ENCODE measurements around the gene BTG3. TPM values are rescaled to one million over a fixed set of nuclear protein-coding genes. Genes with fewer than 3 reads are reported as not detected.

BTG3 gene
- total and polyA plus RNA-seq, 9 donors = 16.7 to 181 (median 24.5) TPM

GRCh38 chr21:17575076-17575475 is 37.6 kb downstream of the BTG3 start:
- intact Hi-C loops (cut with DNase I) = loop anchor here in 1 of 4 donors (10.0 kb wide), 1 partner anchor 180 kb away; no protein-coding TSS in a partner anchor
- H3K4me1 ChIP-seq (ENCODE audit: insufficient read depth) = no peaks in the 10 kb centered on the region
- no peak overlapping the region for H3K27ac ChIP-seq
- H3K4me3 ChIP-seq = no peak overlapping the region
- no peak for DNase-seq
- no peaks in the 10 kb centered on the region for H3K27me3 ChIP-seq
- no peaks in the 10 kb centered on the region for H3K9me3 ChIP-seq
- WGBS, 3 donors = 88 to 94% (median 94%) methylated on average over 5 of the region's 5 CpGs
- H3K36me3 ChIP-seq = no peaks in the 10 kb centered on the region
- TF ChIP-seq CTCF (IDR thresholded peaks at IDR 0.05) (no peak), POLR2A (IDR thresholded peaks at IDR 0.05) (no peak), EP300 (IDR thresholded peaks at IDR 0.05) (no peak)

- 77 to 93% (median 93%) methylated on average over 6 of the region's 6 CpGs for whole genome bisulfite sequencing, 3 donors
- intact Hi-C loops (cut with DNase I) = loop anchor here in 1 of 4 donors (10.0 kb wide), 1 partner anchor 178 kb away; no protein-coding TSS in a partner anchor
- TF ChIP-seq EP300 (IDR thresholded peaks at IDR 0.05) (no peak), CTCF (IDR thresholded peaks at IDR 0.05) (no peak), POLR2A (IDR thresholded peaks at IDR 0.05) (no peak)
Measured at GRCh38 chr21:17572431-17572830, 40.3 kb downstream of the BTG3 start.

GRCh38 chr21:17570786-17571185 is 41.9 kb downstream of the BTG3 start:
- Histone ChIP-seq H3K27me3 (no peaks in the 10 kb centered on the region), H3K9me3 (no peaks in the 10 kb centered on the region), H3K4me3 (no peak overlapping the region), H3K27ac (no peak overlapping the region), H3K36me3 (no peaks in the 10 kb centered on the region), H3K4me1 (ENCODE audit: insufficient read depth) (no peaks in the 10 kb centered on the region)
- intact Hi-C loops (cut with DNase I) = loop anchor here in 1 of 4 donors (10.0 kb wide), 1 partner anchor 176 kb away; no protein-coding TSS in a partner anchor
- 75 to 87% (median 87%) methylated on average over 9 of the region's 9 CpGs for WGBS, 3 donors
- DNase-seq = no peak
- TF ChIP-seq POLR2A (IDR thresholded peaks at IDR 0.05) (no peak), EP300 (IDR thresholded peaks at IDR 0.05) (no peak), CTCF (IDR thresholded peaks at IDR 0.05) (no peak)

More at GRCh38 chr21:17572431-17572830, 40.3 kb downstream of the BTG3 start:
- no peaks in the 10 kb centered on the region for H3K27me3 ChIP-seq
- DNase-seq = no peak
- no peaks in the 10 kb centered on the region for H3K9me3 ChIP-seq
- no peak overlapping the region for H3K27ac ChIP-seq
- H3K4me3 ChIP-seq = no peak overlapping the region
- H3K4me1 ChIP-seq (ENCODE audit: insufficient read depth) = no peaks in the 10 kb centered on the region
- no peaks in the 10 kb centered on the region for H3K36me3 ChIP-seq

GRCh38 chr21:17560377-17561025 is 52.2 kb downstream of the BTG3 start:
- Histone ChIP-seq H3K36me3 (no peaks in the 10 kb centered on the region), H3K27me3 (no peaks in the 10 kb centered on the region), H3K9me3 (no peaks in the 10 kb centered on the region), H3K27ac (no peak overlapping the region), H3K4me3 (no peak overlapping the region), H3K4me1 (ENCODE audit: insufficient read depth) (no peaks in the 10 kb centered on the region)
- no peak for TF ChIP-seq CTCF (IDR thresholded peaks at IDR 0.05)
- intact Hi-C loops (cut with DNase I) = no loop called here
- WGBS, 3 donors = 21 to 63% (median 47%) methylated on average over 5 of the region's 5 CpGs
- no peak for DNase-seq
